IPS-NIHi11 (cell line): ENCODE data around the gene KRT12.

Source experiments
- DNase-seq: peaks from one replicate; pipeline ENCODE4 v3.0.0; 2012; ENCODE audit warnings: mixed read lengths, low spot score

KRT12 gene

GRCh38 chr17:40866838-40867237, at the start of gene KRT12:
Gene KRT12, minus strand, starts transcription at chr17:40867223. Its CDS starts 37 bp downstream, at chr17:40867186.
- no peak for DNase-seq

GRCh38 chr17:40916366-40916765, 49.3 kb upstream of the KRT12 start:
- no peak for DNase-seq

- no peak for DNase-seq
Measured at GRCh38 chr17:40915721-40916256, 48.8 kb upstream of the KRT12 start.

- no peak for DNase-seq
Measured at GRCh38 chr17:40915199-40915661, 48.2 kb upstream of the KRT12 start.

- no peak for DNase-seq
Measured at GRCh38 chr17:40914075-40914855, 47.2 kb upstream of the KRT12 start.

GRCh38 chr17:40912486-40913210, 45.6 kb upstream of the KRT12 start:
- no peak for DNase-seq

GRCh38 chr17:40910441-40910841, 43.4 kb upstream of the KRT12 start:
- DNase-seq, result no peak

GRCh38 chr17:40909755-40910154, 42.7 kb upstream of the KRT12 start:
- DNase-seq, result no peak

- DNase-seq, result peak; percentile 82
Measured at GRCh38 chr17:40909351-40909750, 42.3 kb upstream of the KRT12 start.

GRCh38 chr17:40906613-40907012, 39.6 kb upstream of the KRT12 start:
- DNase-seq, result no peak

- DNase-seq, result no peak
Measured at GRCh38 chr17:40905370-40905769, 38.3 kb upstream of the KRT12 start.

- DNase-seq, result no peak
Measured at GRCh38 chr17:40903129-40903847, 36.3 kb upstream of the KRT12 start.

- DNase-seq, result no peak
Measured at GRCh38 chr17:40902498-40902897, 35.5 kb upstream of the KRT12 start.

- DNase-seq, result peak; percentile 10
Measured at GRCh38 chr17:40901981-40902474, 35.0 kb upstream of the KRT12 start.

- no peak for DNase-seq
Measured at GRCh38 chr17:40900809-40901356, 33.9 kb upstream of the KRT12 start.

GRCh38 chr17:40896916-40897455, 30.0 kb upstream of the KRT12 start:
- no peak for DNase-seq

- DNase-seq, result no peak
Measured at GRCh38 chr17:40895106-40895730, 28.2 kb upstream of the KRT12 start.

GRCh38 chr17:40888196-40888720, 21.2 kb upstream of the KRT12 start:
- no peak for DNase-seq

- no peak for DNase-seq
Measured at GRCh38 chr17:40886090-40886489, 19.1 kb upstream of the KRT12 start.

- DNase-seq, result peak; percentile 37
Measured at GRCh38 chr17:40884708-40885512, 17.9 kb upstream of the KRT12 start, which contains the start of gene KRT20. Gene KRT20, minus strand, starts transcription at chr17:40885242. Its CDS starts 57 bp downstream, at chr17:40885185.
